KMS-11 (cell line): ENCODE data around the gene SLC39A8.

Experiments
- H2AFZ ChIP-seq: fragments of 200-600 bp; sonication (generic); 2 replicates; pipeline ENCODE4 v1.6.1; 2016; ENCODE audit warnings: antibody characterized with exemption, mixed run types, low read depth
- H3K27ac ChIP-seq: fragments of 200-600 bp; sonication (generic); 2 replicates; pipeline ENCODE4 v1.6.1; 2016; ENCODE audit warnings: mild to moderate bottlenecking, mixed run types
- H3K27me3 ChIP-seq: fragments of 200-600 bp; sonication (generic); 2 replicates; pipeline ENCODE4 v1.6.1; 2017; ENCODE audit warnings: mild to moderate bottlenecking, low read depth, mixed run types, moderate library complexity; ENCODE audit not compliant: insufficient read depth
- H3K36me3 ChIP-seq: fragments of 200-600 bp; sonication (generic); 2 replicates; pipeline ENCODE4 v1.6.1; 2017; ENCODE audit warnings: mild to moderate bottlenecking, mixed run types; ENCODE audit not compliant: insufficient read depth
- H3K4me1 ChIP-seq: fragments of 200-600 bp; sonication (generic); 2 replicates; pipeline ENCODE4 v1.6.1; 2016; ENCODE audit warnings: mild to moderate bottlenecking, low read depth, mixed run types; ENCODE audit not compliant: poor library complexity, severe bottlenecking
- H3K4me2 ChIP-seq: fragments of 200-600 bp; sonication (generic); 2 replicates; pipeline ENCODE4 v1.7.0; 2016; ENCODE audit warnings: mild to moderate bottlenecking, mixed run types
- H3K4me3 ChIP-seq: fragments of 200-600 bp; sonication (generic); IDR thresholded peaks from 2 replicates; pipeline ENCODE4 v1.6.1; 2017; ENCODE audit warnings: low read depth, low read length, mixed read lengths; ENCODE audit not compliant: insufficient read depth
- H3K79me2 ChIP-seq: fragments of 200-600 bp; sonication (generic); 2 replicates; pipeline ENCODE4 v1.6.1; 2016; ENCODE audit warnings: low read depth, mixed run types; ENCODE audit not compliant: insufficient read depth
- H3K9ac ChIP-seq: fragments of 200-600 bp; sonication (generic); 2 replicates; pipeline ENCODE4 v1.6.1; 2016; ENCODE audit warnings: mild to moderate bottlenecking, mixed run types
- H4K20me1 ChIP-seq: fragments of 200-600 bp; sonication (generic); 2 replicates; pipeline ENCODE4 v1.6.1; 2016; ENCODE audit warnings: mild to moderate bottlenecking, mixed run types; ENCODE audit not compliant: insufficient read depth
- CTCF ChIP-seq: fragments of 200-600 bp; sonication (generic); conservative IDR thresholded peaks from 2 replicates; pipeline ENCODE4 v1.6.1; 2017; ENCODE audit warnings: low read depth, mild to moderate bottlenecking, antibody characterized with exemption, low read length, moderate library complexity, mixed read lengths

The SLC39A8 gene

DNA sequence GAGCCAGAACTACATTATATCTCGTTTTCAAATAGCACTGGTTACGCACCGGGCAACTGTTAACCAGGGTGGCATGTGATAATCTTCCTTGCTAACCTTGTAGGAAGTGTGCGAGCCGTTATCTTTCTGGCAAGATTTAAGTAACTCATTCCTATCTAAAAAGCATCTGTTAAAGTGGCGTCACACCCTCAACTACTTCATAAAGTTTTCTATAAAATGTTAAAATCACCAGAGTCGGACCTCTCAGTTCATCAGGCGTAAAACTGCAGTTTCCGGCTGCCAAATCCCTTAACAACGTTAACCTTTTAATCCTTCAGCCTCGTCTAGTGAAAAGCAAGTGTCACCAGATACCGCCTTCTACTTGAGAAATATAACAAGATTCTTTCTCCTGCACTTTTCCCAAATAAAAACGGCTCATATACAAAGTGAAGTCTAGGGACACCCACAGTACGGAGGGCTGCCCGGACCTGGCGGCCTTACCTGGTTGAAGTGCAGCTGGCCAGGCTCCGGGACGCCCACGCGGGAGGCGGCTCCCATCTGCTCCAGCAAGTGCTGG lies 1.2 kb downstream of the SLC39A8 start:
- peaks cover 25% of the 10 kb centered on the region for H3K79me2 ChIP-seq

GRCh38 chr4:102342404-102343074 lies 2.7 kb downstream of the SLC39A8 start:
- Histone ChIP-seq H4K20me1 (no peaks in the 10 kb centered on the region), H3K9ac (no peak overlapping the region; the same call in 1 of the 2 replicates), H3K36me3 (no peaks in the 10 kb centered on the region), H2AFZ (no peak overlapping the region), H3K79me2 (peaks cover 25% of the 10 kb centered on the region), H3K4me1 (peaks cover 19% of the 10 kb centered on the region), H3K27me3 (no peaks in the 10 kb centered on the region), H3K4me3 (no peak overlapping the region), H3K4me2 (peak overlapping the region; percentile 90), H3K27ac (no peak overlapping the region)
- no peak for TF ChIP-seq CTCF

More for the DNA sequence above, 1.2 kb downstream of the SLC39A8 start:
- Histone ChIP-seq H3K9ac (peak overlapping the region; percentile 84), H2AFZ (peak overlapping the region; percentile 90), H3K36me3 (no peaks in the 10 kb centered on the region), H3K27ac (peak overlapping the region; percentile 84), H3K4me1 (peaks cover 19% of the 10 kb centered on the region), H3K27me3 (no peaks in the 10 kb centered on the region), H4K20me1 (no peaks in the 10 kb centered on the region), H3K4me3 (no peak overlapping the region), H3K4me2 (peak overlapping the region; percentile 90)
- TF ChIP-seq CTCF = no peak

DNA sequence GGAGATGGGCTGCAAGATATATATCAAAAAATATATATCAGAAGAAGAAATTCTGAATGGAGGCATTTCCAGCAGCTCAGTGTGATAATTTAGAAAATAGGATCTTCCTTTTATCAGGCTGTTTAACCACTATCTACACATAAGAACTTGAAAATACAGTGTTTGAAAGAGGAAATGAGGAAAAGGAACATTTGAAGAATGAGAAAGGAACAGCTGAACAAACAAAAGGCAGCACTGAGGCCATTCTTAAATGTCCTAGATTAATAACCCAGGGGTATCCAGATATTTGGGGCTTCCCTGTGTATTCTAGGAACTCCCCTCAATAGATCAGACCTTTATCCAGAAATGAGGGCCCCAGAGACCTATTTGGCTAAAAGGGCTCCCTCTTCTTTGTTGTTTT lies 4.1 kb downstream of the SLC39A8 start:
- H4K20me1 ChIP-seq = no peaks in the 10 kb centered on the region
- H3K9ac ChIP-seq = no peak overlapping the region
- peaks cover 18% of the 10 kb centered on the region for H3K4me1 ChIP-seq
- peaks cover 25% of the 10 kb centered on the region for H3K79me2 ChIP-seq
- no peak for TF ChIP-seq CTCF
- no peaks in the 10 kb centered on the region for H3K27me3 ChIP-seq
- H3K4me2 ChIP-seq = no peak overlapping the region
- no peak overlapping the region for H3K4me3 ChIP-seq
- no peaks in the 10 kb centered on the region for H3K36me3 ChIP-seq
- H2AFZ ChIP-seq = no peak overlapping the region
- H3K27ac ChIP-seq = no peak overlapping the region

- H3K4me1 ChIP-seq = peaks cover 14% of the 10 kb centered on the region
- no peaks in the 10 kb centered on the region for H3K36me3 ChIP-seq
- H4K20me1 ChIP-seq = no peaks in the 10 kb centered on the region
- no peak overlapping the region for H3K4me2 ChIP-seq
- H3K27ac ChIP-seq = no peak overlapping the region
- no peak overlapping the region for H3K9ac ChIP-seq
- TF ChIP-seq CTCF = no peak
- H2AFZ ChIP-seq = no peak overlapping the region
- H3K4me3 ChIP-seq = no peak overlapping the region
- H3K79me2 ChIP-seq = peaks cover 25% of the 10 kb centered on the region
- H3K27me3 ChIP-seq = no peaks in the 10 kb centered on the region
Measured at GRCh38 chr4:102339018-102339417, 6.3 kb downstream of the SLC39A8 start.
